Common myeloid progenitor, CD34-positive (primary cell): ENCODE results near the gene ERC2.

Experiments
- CTCF ChIA-PET: fragments of 350-600 bp; sonication (Branson Sonifier 250); formaldehyde crosslinking; loops from one replicate; lab custom pipeline; 2021; ENCODE audit warnings: antibody characterized with exemption; lab: Charles Lee
- POLR2A ChIA-PET: fragments of 350-600 bp; sonication (Branson Sonifier 250); formaldehyde crosslinking; loops from one replicate; lab custom pipeline; 2021; ENCODE audit warnings: antibody characterized with exemption; lab: Charles Lee
- DNase-seq, 3 donors: peaks; one replicate each; pipeline versions ENCODE4 v3.0.0 to v3.0.0-alpha.2; 2013
- H3K27ac ChIP-seq, 2 experiments: 1 replicate in 1 of 2; 2 replicates in 1 of 2; pipeline ENCODE4 v1.7.0; 2013; ENCODE audit warnings: inconsistent platforms in 2 of 2, low read length in 2 of 2, mild to moderate bottlenecking in 2 of 2, low read depth in 1 of 2, moderate library complexity in 1 of 2; ENCODE audit not compliant: severe bottlenecking in 2 of 2, insufficient read depth in 1 of 2, poor library complexity in 1 of 2
- H3K27me3 ChIP-seq, 5 experiments: replicated peaks in 2 of 5; 1 replicate in 3 of 5; 2 replicates in 2 of 5; pipeline versions ENCODE4 v1.6.1 to v1.7.0; 2013; ENCODE audit warnings: low read length in 4 of 5, mild to moderate bottlenecking in 2 of 5, moderate library complexity in 2 of 5, inconsistent platforms in 1 of 5; ENCODE audit not compliant: insufficient read depth in 5 of 5, control insufficient read depth in 4 of 5
- H3K36me3 ChIP-seq, 4 experiments: 1 replicate in 2 of 4; 2 replicates in 2 of 4; pipeline versions ENCODE4 v1.6.1 to v1.7.0; 2013; ENCODE audit warnings: low read length in 3 of 4, control low read depth in 1 of 4, mild to moderate bottlenecking in 1 of 4; ENCODE audit not compliant: control insufficient read depth in 4 of 4, insufficient read depth in 4 of 4
- H3K4me1 ChIP-seq, 4 experiments: 1 replicate in 3 of 4; 2 replicates in 1 of 4; pipeline versions ENCODE4 v1.6.1 to v1.7.1; 2013; ENCODE audit warnings: low read length in 3 of 4, mild to moderate bottlenecking in 3 of 4, control low read depth in 1 of 4, inconsistent platforms in 1 of 4, moderate library complexity in 1 of 4; ENCODE audit not compliant: control insufficient read depth in 4 of 4, insufficient read depth in 4 of 4; ENCODE audit errors: control extremely low read depth in 1 of 4
- H3K4me3 ChIP-seq, 7 experiments: 1 replicate in 4 of 7; 2 replicates in 3 of 7; pipeline versions ENCODE4 v1.5.1 to v1.7.0; 2013; ENCODE audit warnings: mild to moderate bottlenecking in 7 of 7, low read length in 6 of 7, moderate library complexity in 6 of 7, inconsistent platforms in 2 of 7, low read depth in 2 of 7, control low read depth in 1 of 7; ENCODE audit not compliant: insufficient read depth in 4 of 7, control insufficient read depth in 1 of 7; ENCODE audit errors: extremely low read depth in 1 of 7
- H3K9me3 ChIP-seq, 5 experiments: 1 replicate in 4 of 5; 2 replicates in 1 of 5; pipeline versions ENCODE4 v1.6.1 to v1.7.1; 2013; ENCODE audit warnings: low read length in 4 of 5, mild to moderate bottlenecking in 2 of 5, inconsistent platforms in 1 of 5, low read depth in 1 of 5, moderate library complexity in 1 of 5; ENCODE audit not compliant: control insufficient read depth in 4 of 5, insufficient read depth in 2 of 5; ENCODE audit errors: control extremely low read depth in 1 of 5
- WGBS: methylation state at CpG from one replicate; pipeline ENCODE4 v1.1.5; 2013; ENCODE audit not compliant: insufficient coverage; 5-methylcytosine and 5-hydroxymethylcytosine counted together

The ERC2 gene

DNA sequence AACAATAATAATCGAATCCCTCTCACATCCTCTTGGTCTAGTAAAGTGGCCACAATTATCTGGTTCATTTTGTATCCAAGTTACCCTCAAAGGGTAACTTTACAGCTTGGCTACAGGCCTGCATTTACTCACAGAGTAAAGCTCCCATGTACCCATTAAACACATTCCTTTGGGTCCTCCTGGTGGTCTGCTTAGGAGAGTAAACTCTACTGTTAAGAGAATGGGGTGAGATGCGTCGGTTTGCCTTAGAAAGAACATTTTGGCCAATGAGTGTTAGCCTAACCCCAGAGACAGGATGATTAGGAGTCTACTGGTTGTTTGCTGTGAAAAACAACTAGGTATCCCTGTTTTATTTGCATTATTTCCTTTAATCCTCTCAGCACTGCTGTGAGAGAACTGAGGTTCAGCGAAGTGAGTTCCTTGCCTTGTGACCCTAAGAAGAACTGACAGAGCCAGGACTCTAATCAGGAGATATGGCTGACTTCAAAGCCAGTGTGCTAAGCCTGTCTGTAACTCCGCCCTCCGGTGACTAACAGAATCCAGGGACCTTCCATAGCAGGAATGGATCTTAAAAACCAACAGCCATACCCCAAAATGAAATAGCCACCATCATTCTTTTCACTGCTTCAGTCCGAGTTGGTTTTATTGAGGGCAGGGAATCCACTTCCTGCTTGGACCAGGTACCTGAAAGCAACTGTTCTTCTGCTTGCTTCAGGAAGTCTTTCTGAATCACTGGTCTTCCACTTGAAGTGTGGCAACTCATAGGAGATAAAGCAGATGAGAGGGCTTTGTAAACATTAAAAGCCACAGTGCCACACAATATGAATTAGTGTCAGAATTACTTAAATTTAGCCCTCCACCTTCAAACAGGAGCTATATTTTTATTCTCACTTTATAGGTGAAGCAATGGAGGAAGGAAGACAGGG is 663.8 kb downstream of the ERC2 start:
- Histone ChIP-seq H3K27ac (no peak overlapping the region), H3K4me1 (no peaks in the 10 kb centered on the region), H3K4me3 (no peak overlapping the region), H3K9me3 (no peaks in the 10 kb centered on the region), H3K27me3 (no peaks in the 10 kb centered on the region), H3K36me3 (no peaks in the 10 kb centered on the region)
- DNase-seq: no peak
- CTCF ChIA-PET: no interaction called here
- POLR2A ChIA-PET: no interaction called here
- 78% methylated on average over 5 of the region's 7 CpGs for WGBS

DNA sequence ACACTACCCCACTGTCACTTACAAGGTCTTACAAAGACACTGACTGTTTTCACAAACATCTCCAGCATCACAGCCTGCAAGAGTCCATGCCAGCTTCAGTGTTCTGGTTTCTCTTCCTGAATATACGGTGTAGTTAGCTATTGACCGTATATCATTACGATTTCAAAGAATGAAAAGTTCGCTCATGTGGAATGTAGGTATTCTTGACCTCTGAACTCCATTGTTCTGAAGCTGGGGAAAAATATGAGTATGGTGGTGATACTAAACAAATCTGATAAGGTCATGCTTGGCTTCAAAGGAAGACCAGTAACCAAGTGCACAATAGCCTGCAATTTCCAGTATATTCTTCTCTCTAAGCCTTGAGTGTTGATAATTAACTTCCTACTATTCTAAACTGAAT is 665.5 kb downstream of the ERC2 start:
- DNase-seq: no peak
- no peak overlapping the region for H3K4me3 ChIP-seq
- WGBS: 93% methylated on average over 4 of the region's 4 CpGs

GRCh38 chr3:55801676-55802075 is 666.6 kb downstream of the ERC2 start:
- ChIA-PET CTCF (no interaction called here), POLR2A (no interaction called here)
- DNase-seq: no peak
- WGBS: 100% methylated on average over 1 of the region's 2 CpGs
- Histone ChIP-seq H3K36me3 (no peaks in the 10 kb centered on the region), H3K27me3 (no peaks in the 10 kb centered on the region), H3K27ac (no peak overlapping the region), H3K9me3 (no peaks in the 10 kb centered on the region), H3K4me1 (no peaks in the 10 kb centered on the region), H3K4me3 (no peak overlapping the region)

More for the DNA sequence above, 665.5 kb downstream of the ERC2 start:
- Histone ChIP-seq H3K36me3 (no peaks in the 10 kb centered on the region), H3K27ac (no peak overlapping the region), H3K4me1 (no peaks in the 10 kb centered on the region), H3K27me3 (no peaks in the 10 kb centered on the region), H3K9me3 (no peaks in the 10 kb centered on the region)
- CTCF ChIA-PET: no interaction called here
- POLR2A ChIA-PET: no interaction called here

GRCh38 chr3:55801068-55801467 is 667.2 kb downstream of the ERC2 start:
- DNase-seq: no peak
- Histone ChIP-seq H3K4me1 (no peaks in the 10 kb centered on the region), H3K27me3 (no peaks in the 10 kb centered on the region), H3K4me3 (no peak overlapping the region), H3K36me3 (no peaks in the 10 kb centered on the region), H3K27ac (no peak overlapping the region), H3K9me3 (no peaks in the 10 kb centered on the region)
- POLR2A ChIA-PET: no interaction called here
- 97% methylated on average over 3 of the region's 3 CpGs for WGBS
- CTCF ChIA-PET: no interaction called here

- H3K36me3 ChIP-seq: no peaks in the 10 kb centered on the region
- WGBS: no CpG with 5 or more reads among the region's 1 CpG
Measured at GRCh38 chr3:55797775-55798174, 670.5 kb downstream of the ERC2 start.

GRCh38 chr3:55797084-55797483 is 671.2 kb downstream of the ERC2 start:
- Histone ChIP-seq H3K27me3 (no peaks in the 10 kb centered on the region), H3K9me3 (no peaks in the 10 kb centered on the region), H3K36me3 (no peaks in the 10 kb centered on the region), H3K4me1 (no peaks in the 10 kb centered on the region), H3K27ac (no peak overlapping the region), H3K4me3 (no peak overlapping the region)
- ChIA-PET POLR2A (no interaction called here), CTCF (no interaction called here)
- 100% methylated on average over 1 of the region's 1 CpG for WGBS
- no peak for DNase-seq

More at GRCh38 chr3:55797775-55798174, 670.5 kb downstream of the ERC2 start:
- no peak overlapping the region for H3K4me3 ChIP-seq
- H3K9me3 ChIP-seq: no peaks in the 10 kb centered on the region
- ChIA-PET CTCF (no interaction called here), POLR2A (no interaction called here)
- H3K27ac ChIP-seq: no peak overlapping the region
- DNase-seq: no peak
- H3K27me3 ChIP-seq: no peaks in the 10 kb centered on the region
- no peaks in the 10 kb centered on the region for H3K4me1 ChIP-seq

DNA sequence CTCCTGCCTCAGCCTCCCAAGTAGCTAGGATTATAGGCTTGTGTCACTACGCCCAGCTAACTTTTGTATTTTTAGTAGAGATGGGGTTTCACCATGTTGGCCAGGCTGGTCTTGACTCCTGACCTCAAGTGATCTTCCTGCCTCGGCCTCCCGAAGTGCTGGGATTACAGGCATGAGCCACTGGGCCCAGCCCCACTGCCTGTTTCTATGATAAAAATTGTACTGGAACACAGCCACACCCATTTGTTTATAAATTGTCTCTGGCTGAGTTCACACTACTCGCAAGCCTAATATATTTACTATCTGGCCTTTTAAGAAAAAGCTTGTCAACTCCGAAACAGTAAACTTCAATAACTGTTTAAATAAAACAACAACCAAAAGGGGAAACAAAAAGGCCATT is 671.7 kb downstream of the ERC2 start:
- WGBS: 100% methylated on average over 3 of the region's 5 CpGs
- CTCF ChIA-PET: no interaction called here
- DNase-seq: no peak

More for the DNA sequence above, 671.7 kb downstream of the ERC2 start:
- H3K27ac ChIP-seq: no peak overlapping the region
- no peaks in the 10 kb centered on the region for H3K9me3 ChIP-seq
- POLR2A ChIA-PET: no interaction called here
- H3K36me3 ChIP-seq: no peaks in the 10 kb centered on the region
- H3K4me3 ChIP-seq: no peak overlapping the region
- H3K27me3 ChIP-seq: no peaks in the 10 kb centered on the region
- no peaks in the 10 kb centered on the region for H3K4me1 ChIP-seq
